H9 (cell line): ENCODE measurements around the gene MCF2L2. TPM values are rescaled to one million over a fixed set of nuclear protein-coding genes. Genes with fewer than 3 reads are reported as not detected.

Experiments
- DNase-seq: peaks from one replicate; pipeline ENCODE4 v3.0.0-alpha.2; 2017
- H2AFZ ChIP-seq: one replicate; pipeline ENCODE4 v1.6.1; 2013; ENCODE audit warnings: mild to moderate bottlenecking, low read length, control low read depth, moderate library complexity
- H2AK5ac ChIP-seq: 2 replicates; pipeline ENCODE4 v1.6.1; 2013; ENCODE audit warnings: low read length, control low read depth, mixed read lengths; ENCODE audit not compliant: insufficient read length
- H2BK120ac ChIP-seq: one replicate; pipeline ENCODE4 v1.6.1; 2013; ENCODE audit warnings: low read depth, mild to moderate bottlenecking, low read length, control low read depth, inconsistent platforms; ENCODE audit not compliant: poor library complexity, severe bottlenecking
- H2BK12ac ChIP-seq: 2 replicates; pipeline ENCODE4 v1.6.1; 2013; ENCODE audit warnings: low read length, control low read depth, mixed read lengths, low read depth; ENCODE audit not compliant: insufficient read length
- H2BK15ac ChIP-seq: 2 replicates; pipeline ENCODE4 v1.6.1; 2013; ENCODE audit warnings: low read depth, low read length, control low read depth
- H2BK20ac ChIP-seq: one replicate; pipeline ENCODE4 v1.6.1; 2013; ENCODE audit warnings: low read depth, mild to moderate bottlenecking, low read length, control low read depth, inconsistent platforms; ENCODE audit not compliant: poor library complexity, severe bottlenecking
- H2BK5ac ChIP-seq: 2 replicates; pipeline ENCODE4 v1.6.1; 2013; ENCODE audit warnings: low read length, control low read depth, mixed read lengths; ENCODE audit not compliant: insufficient read length
- H3K14ac ChIP-seq: 2 replicates; pipeline ENCODE4 v1.6.1; 2013; ENCODE audit warnings: low read length, control low read depth; ENCODE audit not compliant: insufficient read depth
- H3K18ac ChIP-seq: 2 replicates; pipeline ENCODE4 v1.6.1; 2013; ENCODE audit warnings: low read depth, mild to moderate bottlenecking, mixed read lengths, low read length, control low read depth; ENCODE audit not compliant: insufficient read length
- H3K23ac ChIP-seq: 2 replicates; pipeline ENCODE4 v1.6.1; 2013; ENCODE audit warnings: low read length, control low read depth, mixed read lengths, low read depth; ENCODE audit not compliant: insufficient read length
- H3K23me2 ChIP-seq: 2 replicates; pipeline ENCODE4 v1.6.1; 2013; ENCODE audit warnings: low read depth, mild to moderate bottlenecking, mixed read lengths, low read length, control low read depth; ENCODE audit not compliant: insufficient read length, poor library complexity, severe bottlenecking
- H3K27ac ChIP-seq: 2 replicates; pipeline ENCODE4 v1.5.1; 2013; ENCODE audit warnings: low read length, control low read depth, mixed read lengths, low read depth; ENCODE audit not compliant: insufficient read length
- H3K27me3 ChIP-seq: 2 replicates; pipeline ENCODE4 v1.6.1; 2013; ENCODE audit warnings: low read length, control low read depth, inconsistent platforms; ENCODE audit not compliant: insufficient read depth
- H3K4ac ChIP-seq: 2 replicates; pipeline ENCODE4 v1.6.1; 2013; ENCODE audit warnings: low read depth, mild to moderate bottlenecking, control low read depth, inconsistent platforms, low read length, moderate library complexity
- H3K4me1 ChIP-seq: 2 replicates; pipeline ENCODE4 v1.6.1; 2013; ENCODE audit warnings: low read length, control low read depth, inconsistent platforms; ENCODE audit not compliant: insufficient read depth
- H3K4me2 ChIP-seq: 2 replicates; pipeline ENCODE4 v1.6.1; 2013; ENCODE audit warnings: low read length, control low read depth, mixed read lengths; ENCODE audit not compliant: insufficient read length, insufficient read depth
- H3K56ac ChIP-seq: 2 replicates; pipeline ENCODE4 v1.6.1; 2013; ENCODE audit warnings: low read depth, mild to moderate bottlenecking, mixed read lengths, low read length, control low read depth; ENCODE audit not compliant: insufficient read length
- H3K79me1 ChIP-seq: 2 replicates; pipeline ENCODE4 v1.6.1; 2013; ENCODE audit warnings: low read depth, mild to moderate bottlenecking, moderate library complexity, low read length, control low read depth, inconsistent platforms; ENCODE audit not compliant: insufficient read depth, poor library complexity, severe bottlenecking
- H3K79me2 ChIP-seq: 2 replicates; pipeline ENCODE4 v1.6.1; 2013; ENCODE audit warnings: low read length, control low read depth, inconsistent platforms; ENCODE audit not compliant: insufficient read depth
- H3K9ac ChIP-seq: 2 replicates; pipeline ENCODE4 v1.6.1; 2013; ENCODE audit warnings: low read length, control low read depth, mixed read lengths; ENCODE audit not compliant: insufficient read length; ENCODE audit errors: extremely low read depth
- H3K9me3 ChIP-seq: one replicate; pipeline ENCODE4 v1.6.1; 2013; ENCODE audit warnings: low read depth, low read length, inconsistent platforms; ENCODE audit not compliant: control insufficient read depth
- H3T11ph ChIP-seq: one replicate; pipeline ENCODE4 v1.6.1; 2013; ENCODE audit warnings: mild to moderate bottlenecking, low read length, control low read depth, inconsistent platforms
- H4K20me1 ChIP-seq: one replicate; pipeline ENCODE4 v1.6.1; 2013; ENCODE audit not compliant: control insufficient read depth, insufficient read length, insufficient read depth
- H4K5ac ChIP-seq: 2 replicates; pipeline ENCODE4 v1.6.1; 2013; ENCODE audit warnings: low read depth, mild to moderate bottlenecking, mixed read lengths, low read length, control low read depth; ENCODE audit not compliant: insufficient read length
- H4K8ac ChIP-seq: replicated peaks from 2 replicates; pipeline ENCODE4 v1.6.1; 2013; ENCODE audit warnings: low read length, control low read depth, mixed read lengths, low read depth; ENCODE audit not compliant: insufficient read length
- H4K91ac ChIP-seq: 2 replicates; pipeline ENCODE4 v1.6.1; 2013; ENCODE audit warnings: low read depth, mild to moderate bottlenecking, moderate library complexity, mixed read lengths, low read length, control low read depth; ENCODE audit not compliant: insufficient read length
- H3K27ac Mint-ChIP-seq, 3 experiments: 2 replicates in 2 of 3; 3 replicates in 1 of 3; pipeline ENCODE4 v1.8.0; 2020 to 2021; ENCODE audit warnings: mixed read lengths in 3 of 3, mild to moderate bottlenecking in 1 of 3, moderate library complexity in 1 of 3
- H3K27me3 Mint-ChIP-seq: 2 replicates; pipeline ENCODE4 v1.8.0; 2021; ENCODE audit warnings: low read depth, mild to moderate bottlenecking, moderate library complexity, mixed read lengths
- H3K36me3 Mint-ChIP-seq, 3 experiments: 2 replicates in 2 of 3; 3 replicates in 1 of 3; pipeline ENCODE4 v1.8.0; 2020 to 2021; ENCODE audit warnings: low read depth in 3 of 3, mixed read lengths in 3 of 3; ENCODE audit not compliant: insufficient read depth in 1 of 3
- H3K4me1 Mint-ChIP-seq, 2 experiments: 2 replicates each; pipeline ENCODE4 v1.8.0; 2020; ENCODE audit warnings: mixed read lengths in 2 of 2
- H3K4me3 Mint-ChIP-seq, 2 experiments: 2 replicates in 1 of 2; 3 replicates in 1 of 2; pipeline ENCODE4 v1.8.0; 2020 to 2021; ENCODE audit warnings: mild to moderate bottlenecking in 2 of 2, mixed read lengths in 2 of 2, moderate library complexity in 1 of 2
- H3K9me3 Mint-ChIP-seq, 2 experiments: 2 replicates in 1 of 2; 3 replicates in 1 of 2; pipeline ENCODE4 v1.8.0; 2020; ENCODE audit warnings: mild to moderate bottlenecking in 2 of 2, mixed read lengths in 2 of 2, moderate library complexity in 1 of 2
- CTCF ChIP-seq: fragments of 200-600 bp; sonication (generic); conservative IDR thresholded peaks from 3 replicates; pipeline ENCODE4 v1.8.0; 2021; ENCODE audit warnings: antibody characterized with exemption, mild to moderate bottlenecking
- WGBS: extraction: QIAGEN DNeasy Blood & Tissue Kit; methylation state at CpG from one replicate; pipeline ENCODE4 v1.1.7; 2013; ENCODE audit warnings: missing lambda C conversion rate, low lambda C conversion rate, mixed read lengths; ENCODE audit not compliant: insufficient read length; ENCODE audit errors: extremely low coverage; 5-methylcytosine and 5-hydroxymethylcytosine counted together
- total RNA-seq: library from RNA; stranded (reverse); gene quantifications from 2 replicates; pipeline ENCODE4 v1.2.1, GENCODE V29; 2021

Gene MCF2L2
- total RNA-seq, 1 experiment from 2014 or later = 6.4 TPM

DNA sequence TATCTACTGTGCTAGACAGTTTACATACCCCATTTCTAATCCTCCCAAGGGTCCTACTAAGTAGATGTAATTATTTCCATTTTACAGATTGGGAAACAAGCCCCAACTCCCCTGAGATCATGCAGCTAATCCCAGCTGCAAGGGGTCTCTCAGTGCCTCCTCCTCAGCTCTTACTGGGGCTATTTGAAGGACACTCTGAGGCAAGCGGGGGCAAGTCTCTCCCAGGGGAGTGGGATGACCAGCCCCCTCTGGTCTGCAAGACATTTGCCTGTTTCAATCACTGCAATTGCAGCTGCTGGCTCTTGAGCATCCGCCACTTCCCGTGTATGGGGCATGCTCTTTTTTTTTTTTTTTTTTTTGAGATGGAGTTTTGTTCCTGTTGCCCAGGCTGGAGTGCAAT lies 277.3 kb downstream of the MCF2L2 start:
- Histone ChIP-seq H2BK12ac (no peak overlapping the region), H2BK120ac (no peak overlapping the region), H3K9ac (no peak overlapping the region), H3K4me2 (no peak overlapping the region), H3K79me2 (no peaks in the 10 kb centered on the region), H3T11ph (no peak overlapping the region), H2BK20ac (no peak overlapping the region), H3K9me3 (no peaks in the 10 kb centered on the region), H4K5ac (no peak overlapping the region), H3K27ac (no peak overlapping the region), H2BK15ac (no peak overlapping the region), H3K4ac (no peak overlapping the region), H3K18ac (no peak overlapping the region), H3K4me1 (no peaks in the 10 kb centered on the region), H3K23me2 (no peaks in the 10 kb centered on the region), H4K91ac (no peak overlapping the region), H3K56ac (no peak overlapping the region), H3K27me3 (no peaks in the 10 kb centered on the region), H3K23ac (no peak overlapping the region), H2AK5ac (no peak overlapping the region), H2AFZ (no peak overlapping the region), H2BK5ac (no peak overlapping the region), H4K8ac (no peak overlapping the region), H4K20me1 (no peaks in the 10 kb centered on the region), H3K79me1 (no peaks in the 10 kb centered on the region), H3K14ac (no peak overlapping the region)
- Mint-ChIP-seq H3K9me3 (no peaks in the 10 kb centered on the region), H3K27ac (no peak overlapping the region), H3K27me3 (no peaks in the 10 kb centered on the region), H3K4me3 (no peak overlapping the region), H3K4me1 (peaks cover 2 to 8% of the 10 kb centered on the region in 2 experiments; a peak in 2 of 4 replicates), H3K36me3 (no peaks in the 10 kb centered on the region; a peak in 1 of 7 replicates)
- TF ChIP-seq CTCF = no peak
- WGBS = no CpG with 5 or more reads among the region's 3 CpGs
- no peak for DNase-seq
